ENCODE measurements around the gene TRIML2. TPM values are rescaled to one million over a fixed set of nuclear protein-coding genes. Genes with fewer than 3 reads are reported as not detected.

Gene TRIML2
- total RNA-seq, 1 experiment from 2014 or later: 102 TPM

GRCh38 chr4:188147776-188148175 is 38.4 kb upstream of the TRIML2 start:
- Mint-ChIP-seq H3K4me3 (no peak overlapping the region), H3K27me3 (ENCODE audit: low read depth) (no peaks in the 10 kb centered on the region), H3K27ac (no peak overlapping the region), H3K4me1 (peaks cover 2 to 9% of the 10 kb centered on the region in 2 experiments; a peak in 3 of 4 replicates), H3K36me3 (ENCODE audit: insufficient read depth in 1 of 3, low read depth in 3 of 3) (peaks cover 0 to 7% (median 2%) of the 10 kb centered on the region in 3 experiments; a peak in 4 of 7 replicates), H3K9me3 (peaks cover 8 to 10% of the 10 kb centered on the region in 2 experiments)
- Histone ChIP-seq H3K4ac (ENCODE audit: low read depth, low read length) (no peak overlapping the region), H3T11ph (ENCODE audit: low read length) (no peak overlapping the region), H3K79me1 (ENCODE audit: insufficient read depth, low read depth, low read length, poor library complexity, severe bottlenecking) (no peaks in the 10 kb centered on the region), H3K4me2 (ENCODE audit: insufficient read depth, insufficient read length, low read length) (no peak overlapping the region), H3K9me3 (ENCODE audit: control insufficient read depth, low read depth, low read length) (no peaks in the 10 kb centered on the region), H2AFZ (ENCODE audit: low read length) (no peak overlapping the region), H3K23ac (ENCODE audit: insufficient read length, low read depth, low read length) (no peak overlapping the region), H3K4me1 (ENCODE audit: insufficient read depth, low read length) (no peaks in the 10 kb centered on the region; the same call in 1 of the 2 replicates), H3K18ac (ENCODE audit: insufficient read length, low read depth, low read length) (no peak overlapping the region), H3K56ac (ENCODE audit: insufficient read length, low read depth, low read length) (no peak overlapping the region), H3K27me3 (ENCODE audit: insufficient read depth, low read length) (no peaks in the 10 kb centered on the region), H2BK15ac (ENCODE audit: low read depth, low read length) (no peak overlapping the region), H2BK5ac (ENCODE audit: insufficient read length, low read length) (no peak overlapping the region), H2AK5ac (ENCODE audit: insufficient read length, low read length) (no peak overlapping the region), H3K27ac (ENCODE audit: insufficient read length, low read depth, low read length) (no peak overlapping the region), H2BK12ac (ENCODE audit: insufficient read length, low read depth, low read length) (no peak overlapping the region), H2BK20ac (ENCODE audit: low read depth, low read length, poor library complexity, severe bottlenecking) (no peak overlapping the region), H3K23me2 (ENCODE audit: insufficient read length, low read depth, low read length, poor library complexity, severe bottlenecking) (no peaks in the 10 kb centered on the region), H3K79me2 (ENCODE audit: insufficient read depth, low read length) (no peaks in the 10 kb centered on the region), H4K8ac (replicated peaks; ENCODE audit: insufficient read length, low read depth, low read length) (no peak overlapping the region), H4K5ac (ENCODE audit: insufficient read length, low read depth, low read length) (no peak overlapping the region), H3K14ac (ENCODE audit: insufficient read depth, low read length) (no peak overlapping the region), H4K91ac (ENCODE audit: insufficient read length, low read depth, low read length) (no peak overlapping the region), H4K20me1 (ENCODE audit: control insufficient read depth, insufficient read depth, insufficient read length) (no peaks in the 10 kb centered on the region), H3K9ac (ENCODE audit: extremely low read depth, insufficient read length, low read length) (no peak overlapping the region), H2BK120ac (ENCODE audit: low read depth, low read length, poor library complexity, severe bottlenecking) (no peak overlapping the region)
- DNase-seq: no peak
- no peak for TF ChIP-seq CTCF (conservative IDR thresholded peaks at IDR 0.05)
- WGBS (ENCODE audit: extremely low coverage, insufficient read length, low lambda C conversion rate): no CpG with 5 or more reads among the region's 6 CpGs
